DOHH2 (cell line): ENCODE measurements around the gene PDF.

Source experiments
- H3F3A ChIP-seq: fragments of 200-600 bp; sonication (generic), shearing (Covaris generic); 2 replicates; pipeline ENCODE4 v1.6.0; 2016; ENCODE audit warnings: antibody characterized with exemption, mild to moderate bottlenecking; ENCODE audit not compliant: control insufficient read depth, insufficient read depth
- H3K27ac ChIP-seq: fragments of 200-600 bp; sonication (generic); 2 replicates; pipeline ENCODE4 v1.5.1; 2014; ENCODE audit warnings: low read depth, mild to moderate bottlenecking, low read length, moderate library complexity
- H3K27me3 ChIP-seq: fragments of 200-600 bp; sonication (generic); 2 replicates; pipeline ENCODE4 v1.6.1; 2014; ENCODE audit warnings: mild to moderate bottlenecking, low read length, mixed read lengths; ENCODE audit not compliant: control insufficient read depth
- H3K36me3 ChIP-seq: fragments of 200-600 bp; sonication (generic); 2 replicates; pipeline ENCODE4 v1.6.1; 2014; ENCODE audit warnings: mild to moderate bottlenecking, low read length, moderate library complexity, mixed read lengths; ENCODE audit not compliant: control insufficient read depth
- H3K4me1 ChIP-seq: fragments of 200-600 bp; sonication (generic); 2 replicates; pipeline ENCODE4 v1.6.1; 2014; ENCODE audit warnings: mild to moderate bottlenecking, low read length, mixed read lengths; ENCODE audit not compliant: control insufficient read depth
- H3K4me2 ChIP-seq: fragments of 200-600 bp; sonication (generic); 2 replicates; pipeline ENCODE4 v1.6.0; 2014; ENCODE audit warnings: mild to moderate bottlenecking, low read length, moderate library complexity
- H3K4me3 ChIP-seq: fragments of 200-600 bp; sonication (generic); 2 replicates; pipeline ENCODE4 v1.5.1; 2014; ENCODE audit warnings: mild to moderate bottlenecking, low read length, mixed read lengths
- H3K79me2 ChIP-seq: fragments of 200-600 bp; sonication (generic); 2 replicates; pipeline ENCODE4 v1.6.1; 2014; ENCODE audit warnings: mild to moderate bottlenecking, low read length, mixed read lengths; ENCODE audit not compliant: control insufficient read depth
- H3K9me2 ChIP-seq: fragments of 200-600 bp; sonication (generic); replicated peaks from 2 replicates; pipeline ENCODE4 v1.6.1; 2014; ENCODE audit warnings: mild to moderate bottlenecking, low read length, mixed read lengths; ENCODE audit not compliant: control insufficient read depth
- H3K9me3 ChIP-seq: fragments of 200-600 bp; sonication (generic); 2 replicates; pipeline ENCODE4 v1.6.1; 2014; ENCODE audit warnings: antibody characterized with exemption, low read length, mixed read lengths; ENCODE audit not compliant: control insufficient read depth, insufficient read depth
- H4K20me1 ChIP-seq: fragments of 200-600 bp; sonication (generic); 2 replicates; pipeline ENCODE4 v1.6.0; 2014; ENCODE audit warnings: low read depth, mild to moderate bottlenecking, antibody characterized with exemption, low read length, moderate library complexity; ENCODE audit not compliant: control insufficient read depth, insufficient read depth
- CTCF ChIP-seq: fragments of 200-600 bp; sonication (generic); IDR thresholded peaks from one replicate; pipeline ENCODE4 v1.5.1; 2014; ENCODE audit warnings: antibody characterized with exemption, mild to moderate bottlenecking, low read depth, low read length; ENCODE audit not compliant: poor library complexity, severe bottlenecking
- EZH2phosphoT487 ChIP-seq: fragments of 200-600 bp; sonication (generic); IDR thresholded peaks from 2 replicates; pipeline ENCODE4 v1.6.1; 2017; ENCODE audit warnings: borderline replicate concordance, mild to moderate bottlenecking, antibody characterized with exemption, low read length, moderate library complexity, mixed read lengths

Gene PDF

GRCh38 chr16:69350536-69351133 is 20.2 kb upstream of the PDF start:
- Histone ChIP-seq H3F3A (peaks cover 16% of the 10 kb centered on the region), H4K20me1 (no peaks in the 10 kb centered on the region; the same call in 1 of the 2 replicates), H3K9me3 (no peaks in the 10 kb centered on the region), H3K4me2 (no peak overlapping the region), H3K4me3 (no peak overlapping the region), H3K27me3 (no peaks in the 10 kb centered on the region), H3K4me1 (peaks cover 8% of the 10 kb centered on the region), H3K9me2 (no peaks in the 10 kb centered on the region), H3K27ac (no peak overlapping the region), H3K36me3 (peaks cover 40% of the 10 kb centered on the region), H3K79me2 (no peaks in the 10 kb centered on the region)
- no peak for TF ChIP-seq CTCF
- no peak for TF ChIP-seq EZH2phosphoT487

GRCh38 chr16:69349536-69349935 is 19.1 kb upstream of the PDF start:
- H3K9me2 ChIP-seq: no peaks in the 10 kb centered on the region
- H3K79me2 ChIP-seq: no peaks in the 10 kb centered on the region
- no peak overlapping the region for H3K4me2 ChIP-seq
- no peaks in the 10 kb centered on the region; the same call in 1 of the 2 replicates for H4K20me1 ChIP-seq
- H3K36me3 ChIP-seq: peaks cover 37% of the 10 kb centered on the region
- no peak overlapping the region for H3K27ac ChIP-seq
- H3K4me1 ChIP-seq: peaks cover 14% of the 10 kb centered on the region
- no peaks in the 10 kb centered on the region for H3K27me3 ChIP-seq
- no peaks in the 10 kb centered on the region for H3K9me3 ChIP-seq
- TF ChIP-seq EZH2phosphoT487: no peak
- no peak for TF ChIP-seq CTCF
- H3K4me3 ChIP-seq: no peak overlapping the region
- H3F3A ChIP-seq: peaks cover 18% of the 10 kb centered on the region

GRCh38 chr16:69348222-69348621 is 17.8 kb upstream of the PDF start:
- Histone ChIP-seq H3K9me2 (no peaks in the 10 kb centered on the region), H3K36me3 (peaks cover 45% of the 10 kb centered on the region), H3K27ac (no peak overlapping the region), H3K4me3 (no peak overlapping the region), H3K4me2 (no peak overlapping the region), H3F3A (peaks cover 18% of the 10 kb centered on the region), H4K20me1 (no peaks in the 10 kb centered on the region; the same call in 1 of the 2 replicates), H3K9me3 (no peaks in the 10 kb centered on the region), H3K4me1 (peaks cover 14% of the 10 kb centered on the region), H3K79me2 (peaks cover 6% of the 10 kb centered on the region), H3K27me3 (no peaks in the 10 kb centered on the region)
- TF ChIP-seq CTCF (no peak), EZH2phosphoT487 (no peak)
